Measurements from ENCODE around the gene DEPP1.

DEPP1 gene

DNA sequence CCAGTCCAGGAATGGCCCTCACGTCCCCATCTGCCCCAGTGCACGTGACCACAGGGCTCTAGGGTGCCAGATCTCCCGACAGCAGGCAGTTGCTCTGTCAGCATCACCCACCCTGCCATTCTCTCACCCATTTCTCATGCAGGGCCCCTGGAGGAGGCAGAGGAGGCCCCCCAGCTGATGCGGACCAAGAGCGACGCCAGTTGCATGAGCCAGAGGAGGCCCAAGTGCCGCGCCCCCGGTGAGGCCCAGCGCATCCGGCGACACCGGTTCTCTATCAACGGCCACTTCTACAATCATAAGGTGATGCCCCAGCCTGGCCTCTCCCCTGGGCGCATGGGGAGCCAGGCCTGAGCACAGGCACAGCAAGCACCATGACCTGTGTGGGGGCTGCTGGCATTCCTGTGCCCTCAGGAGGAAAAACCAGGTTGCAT is 6.1 kb upstream of the DEPP1 start:
- Histone ChIP-seq H3K9me3 (ENCODE audit: insufficient read depth, low read depth, low read length) (no peaks in the 10 kb centered on the region), H3K9ac (ENCODE audit: low read depth, low read length) (no peak overlapping the region), H3K4me1 (ENCODE audit: insufficient read depth, low read length) (peaks cover 45% of the 10 kb centered on the region), H3K27ac (ENCODE audit: low read depth, low read length) (no peak overlapping the region), H3K27me3 (ENCODE audit: insufficient read depth, low read length) (peaks cover 7% of the 10 kb centered on the region; the same call in 1 of the 2 replicates), H3K36me3 (ENCODE audit: insufficient read depth, low read length) (no peaks in the 10 kb centered on the region), H3K4me3 (ENCODE audit: low read length) (no peak overlapping the region)
- WGBS = 95% methylated on average over 15 of the region's 15 CpGs

GRCh38 chr10:44983895-44984278 is 5.3 kb upstream of the DEPP1 start:
- no peaks in the 10 kb centered on the region for H3K36me3 ChIP-seq (ENCODE audit: insufficient read depth, low read length)
- H3K4me3 ChIP-seq (ENCODE audit: low read length) = no peak overlapping the region
- 93% methylated on average over 10 of the region's 10 CpGs for WGBS
- H3K4me1 ChIP-seq (ENCODE audit: insufficient read depth, low read length) = peaks cover 46% of the 10 kb centered on the region
- no peaks in the 10 kb centered on the region for H3K9me3 ChIP-seq (ENCODE audit: insufficient read depth, low read depth, low read length)
- H3K9ac ChIP-seq (ENCODE audit: low read depth, low read length) = no peak overlapping the region
- H3K27me3 ChIP-seq (ENCODE audit: insufficient read depth, low read length) = peaks cover 5% of the 10 kb centered on the region; the same call in 1 of the 2 replicates
- H3K27ac ChIP-seq (ENCODE audit: low read depth, low read length) = no peak overlapping the region

- Histone ChIP-seq H3K9me3 (ENCODE audit: insufficient read depth, low read depth, low read length) (no peaks in the 10 kb centered on the region), H3K4me1 (ENCODE audit: insufficient read depth, low read length) (peaks cover 51% of the 10 kb centered on the region), H3K27me3 (ENCODE audit: insufficient read depth, low read length) (no peaks in the 10 kb centered on the region), H3K4me3 (ENCODE audit: low read length) (no peak overlapping the region), H3K36me3 (ENCODE audit: insufficient read depth, low read length) (no peaks in the 10 kb centered on the region), H3K27ac (ENCODE audit: low read depth, low read length) (no peak overlapping the region), H3K9ac (ENCODE audit: low read depth, low read length) (no peak overlapping the region)
- 94% methylated on average over 13 of the region's 13 CpGs for WGBS
Measured at GRCh38 chr10:44983066-44983894, 4.7 kb upstream of the DEPP1 start.

GRCh38 chr10:44982496-44982895 is 3.9 kb upstream of the DEPP1 start:
- H3K27ac ChIP-seq (ENCODE audit: low read depth, low read length) = no peak overlapping the region
- H3K9me3 ChIP-seq (ENCODE audit: insufficient read depth, low read depth, low read length) = no peaks in the 10 kb centered on the region
- H3K4me3 ChIP-seq (ENCODE audit: low read length) = no peak overlapping the region
- H3K36me3 ChIP-seq (ENCODE audit: insufficient read depth, low read length) = no peaks in the 10 kb centered on the region
- H3K9ac ChIP-seq (ENCODE audit: low read depth, low read length) = no peak overlapping the region
- WGBS = 92% methylated on average over 9 of the region's 9 CpGs
- H3K27me3 ChIP-seq (ENCODE audit: insufficient read depth, low read length) = no peaks in the 10 kb centered on the region
- H3K4me1 ChIP-seq (ENCODE audit: insufficient read depth, low read length) = peaks cover 47% of the 10 kb centered on the region

GRCh38 chr10:44982114-44982460 is 3.5 kb upstream of the DEPP1 start:
- H3K27ac ChIP-seq (ENCODE audit: low read depth, low read length) = no peak overlapping the region

DNA sequence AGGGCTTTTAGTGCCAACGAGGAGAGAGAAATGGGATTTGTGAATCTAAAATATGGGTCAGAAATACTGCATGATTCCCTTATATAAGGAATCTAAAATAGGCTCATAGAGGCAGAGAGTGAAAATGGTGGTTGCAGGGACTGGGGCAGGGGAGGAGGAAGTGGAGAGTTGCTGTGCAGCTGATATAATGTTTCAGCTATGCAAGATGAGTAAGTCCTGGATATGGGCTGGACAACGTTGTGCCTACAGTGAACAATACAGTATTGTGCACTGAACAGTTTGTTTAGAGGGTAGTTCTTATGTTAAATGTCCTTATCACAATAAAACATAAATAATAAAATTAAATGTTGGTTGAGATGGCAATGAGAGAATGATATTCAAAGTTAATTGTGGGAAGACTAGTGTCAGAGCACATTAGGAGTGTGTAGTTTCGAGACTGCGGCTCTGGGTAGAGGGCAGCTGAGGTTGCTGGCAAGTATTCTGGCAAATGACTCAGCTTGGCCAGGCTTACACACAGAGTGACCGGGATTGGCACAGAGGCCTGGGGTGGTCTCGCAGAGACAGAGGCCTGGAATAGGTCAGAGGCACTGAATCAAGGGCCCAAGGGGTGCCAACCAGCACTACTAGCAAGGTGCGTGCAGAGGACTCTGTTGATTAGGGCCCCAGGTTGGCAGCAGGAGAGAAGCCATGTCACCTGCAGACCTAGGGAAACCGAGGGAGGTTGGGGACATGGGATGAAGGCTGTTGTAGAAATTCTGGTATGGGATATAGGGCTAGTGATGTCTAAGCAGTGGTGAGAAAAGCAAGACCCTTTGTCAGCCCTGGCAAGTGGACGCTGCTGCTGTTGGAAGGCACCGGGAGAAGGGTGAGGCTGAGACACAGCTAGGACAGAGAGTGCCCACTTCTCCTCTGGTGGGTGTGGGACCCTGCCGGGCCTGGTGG is 2.8 kb upstream of the DEPP1 start:
- no peaks in the 10 kb centered on the region for H3K27me3 ChIP-seq (ENCODE audit: insufficient read depth, low read length)
- H3K4me1 ChIP-seq (ENCODE audit: insufficient read depth, low read length) = peaks cover 44% of the 10 kb centered on the region
- no peaks in the 10 kb centered on the region for H3K36me3 ChIP-seq (ENCODE audit: insufficient read depth, low read length)
- no peak overlapping the region for H3K9ac ChIP-seq (ENCODE audit: low read depth, low read length)
- no peak overlapping the region for H3K27ac ChIP-seq (ENCODE audit: low read depth, low read length)
- H3K4me3 ChIP-seq (ENCODE audit: low read length) = no peak overlapping the region
- 92% methylated on average over 11 of the region's 11 CpGs for WGBS
- no peaks in the 10 kb centered on the region for H3K9me3 ChIP-seq (ENCODE audit: insufficient read depth, low read depth, low read length)

More at GRCh38 chr10:44982114-44982460, 3.5 kb upstream of the DEPP1 start:
- Histone ChIP-seq H3K27me3 (ENCODE audit: insufficient read depth, low read length) (no peaks in the 10 kb centered on the region), H3K9ac (ENCODE audit: low read depth, low read length) (no peak overlapping the region), H3K4me1 (ENCODE audit: insufficient read depth, low read length) (peaks cover 47% of the 10 kb centered on the region), H3K9me3 (ENCODE audit: insufficient read depth, low read depth, low read length) (no peaks in the 10 kb centered on the region), H3K36me3 (ENCODE audit: insufficient read depth, low read length) (no peaks in the 10 kb centered on the region), H3K4me3 (ENCODE audit: low read length) (no peak overlapping the region)
- WGBS = 93% methylated on average over 9 of the region's 9 CpGs

- WGBS = 58% methylated on average over 14 of the region's 14 CpGs
- Histone ChIP-seq H3K27me3 (ENCODE audit: insufficient read depth, low read length) (no peaks in the 10 kb centered on the region), H3K9ac (ENCODE audit: low read depth, low read length) (no peak overlapping the region), H3K27ac (ENCODE audit: low read depth, low read length) (no peak overlapping the region), H3K4me1 (ENCODE audit: insufficient read depth, low read length) (peaks cover 41% of the 10 kb centered on the region), H3K4me3 (ENCODE audit: low read length) (no peak overlapping the region), H3K9me3 (ENCODE audit: insufficient read depth, low read depth, low read length) (no peaks in the 10 kb centered on the region), H3K36me3 (ENCODE audit: insufficient read depth, low read length) (no peaks in the 10 kb centered on the region)
Measured at GRCh38 chr10:44980309-44981171, 1.9 kb upstream of the DEPP1 start.

DNA sequence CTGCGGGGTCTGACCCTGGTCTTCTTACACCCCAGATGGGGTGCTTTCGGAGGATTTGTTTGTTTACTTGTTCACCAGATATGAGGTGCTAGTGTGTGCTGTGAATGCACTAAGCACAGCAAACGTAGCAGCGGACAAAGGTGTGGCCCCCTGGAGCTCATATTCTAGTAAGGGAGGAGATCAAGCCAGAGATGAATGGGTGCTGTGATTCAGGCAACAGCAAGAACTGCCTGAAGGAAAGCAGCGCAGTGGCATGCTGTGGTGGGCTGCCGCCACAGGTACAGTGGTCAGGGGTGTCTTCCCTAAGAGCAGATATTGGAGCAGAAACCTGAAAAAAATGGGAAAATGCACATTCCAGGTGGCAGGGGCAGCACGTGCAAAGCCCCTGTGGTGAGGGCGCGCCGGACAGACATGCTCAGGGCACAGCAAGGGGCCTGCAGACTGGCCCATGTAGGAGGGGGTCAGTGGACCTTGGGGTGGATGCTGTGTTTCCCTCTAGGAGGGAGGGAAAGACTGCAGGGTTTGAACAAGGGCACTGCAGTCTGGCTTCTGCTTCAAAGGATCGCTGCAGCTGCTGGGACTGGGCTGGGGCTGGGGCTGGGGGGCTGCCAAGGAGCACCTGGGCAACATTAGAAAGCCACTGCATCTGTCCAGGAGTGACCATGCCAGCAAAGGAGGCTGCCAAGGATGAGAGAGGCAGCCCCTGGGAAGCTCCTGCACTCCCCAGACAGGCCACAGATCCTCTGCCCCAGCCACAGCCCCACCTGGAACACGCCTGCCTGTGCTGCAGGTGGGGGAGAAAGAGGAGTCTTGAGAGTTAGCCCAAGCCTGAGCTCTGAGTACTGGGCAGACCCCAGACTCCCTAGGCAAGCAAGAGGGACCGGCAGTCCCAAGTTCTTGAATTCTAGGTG is 927 bp upstream of the DEPP1 start:
- H3K36me3 ChIP-seq (ENCODE audit: insufficient read depth, low read length) = no peaks in the 10 kb centered on the region
- no peak overlapping the region for H3K9ac ChIP-seq (ENCODE audit: low read depth, low read length)
- H3K27me3 ChIP-seq (ENCODE audit: insufficient read depth, low read length) = no peaks in the 10 kb centered on the region
- H3K27ac ChIP-seq (ENCODE audit: low read depth, low read length) = peak overlapping the region; percentile 64; the same call in 1 of the 2 replicates
- H3K9me3 ChIP-seq (ENCODE audit: insufficient read depth, low read depth, low read length) = no peaks in the 10 kb centered on the region
- H3K4me1 ChIP-seq (ENCODE audit: insufficient read depth, low read length) = peaks cover 40% of the 10 kb centered on the region
- no peak overlapping the region for H3K4me3 ChIP-seq (ENCODE audit: low read length)
- WGBS = 72% methylated on average over 13 of the region's 13 CpGs

DNA sequence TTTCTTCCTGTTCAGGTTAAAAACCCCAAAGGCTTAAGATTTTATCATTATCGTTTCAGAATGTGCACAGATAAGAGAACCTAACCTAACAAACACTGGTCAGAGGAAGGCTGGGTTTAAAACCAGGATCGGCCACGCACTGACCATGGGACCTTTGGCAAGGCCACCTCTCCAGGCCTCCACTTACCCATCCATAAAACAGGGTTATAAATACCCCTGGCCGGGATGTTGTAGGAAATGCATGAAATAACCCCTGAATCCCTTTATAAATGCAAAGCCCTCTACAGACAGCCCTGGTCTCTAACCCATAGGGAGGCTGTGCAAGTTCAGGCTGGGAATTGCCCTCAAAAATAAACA is 418 bp downstream of the DEPP1 start:
- peak overlapping the region; percentile 63; the same call in 1 of the 2 replicates for H3K27ac ChIP-seq (ENCODE audit: low read depth, low read length)
- no peaks in the 10 kb centered on the region for H3K36me3 ChIP-seq (ENCODE audit: insufficient read depth, low read length)
- H3K4me3 ChIP-seq (ENCODE audit: low read length) = peak overlapping the region; percentile 24
- 82% methylated on average over 4 of the region's 4 CpGs for WGBS
- H3K27me3 ChIP-seq (ENCODE audit: insufficient read depth, low read length) = no peaks in the 10 kb centered on the region
- H3K9me3 ChIP-seq (ENCODE audit: insufficient read depth, low read depth, low read length) = no peaks in the 10 kb centered on the region
- H3K4me1 ChIP-seq (ENCODE audit: insufficient read depth, low read length) = peaks cover 50% of the 10 kb centered on the region
- no peak overlapping the region for H3K9ac ChIP-seq (ENCODE audit: low read depth, low read length)
